ENCODE data around the gene SELENOH. TPM values are rescaled to one million over a fixed set of nuclear protein-coding genes. Genes with fewer than 3 reads are reported as not detected.
A peak's percentile ranks its signal among the peaks of the same experiment; 100 is the strongest.
"Not testable (repeated sequence)": the region's sequence is repeated elsewhere in the genome, so short reads cannot be mapped to it uniquely, and the experiment has no call there.

The SELENOH gene
- total RNA-seq, 1 donor from 2014 or later = 120 TPM

GRCh38 chr11:57704932-57705331 lies 36.4 kb upstream of the SELENOH start:
- no peak for DNase-seq (ENCODE audit: extremely low spot score in 2 of 2)
- intact Hi-C loops (cut with DNase I) = no loop called here
- H3K27me3 ChIP-seq = no peaks in the 10 kb centered on the region
- no peaks in the 10 kb centered on the region for H3K9me3 ChIP-seq
- H3K4me1 ChIP-seq = peaks cover 11% of the 10 kb centered on the region
- H3K36me3 ChIP-seq = peaks cover 0 to 40% of the 10 kb centered on the region in 2 donors
- H3K27ac ChIP-seq = no peak overlapping the region
- no peak for TF ChIP-seq POLR2AphosphoS5 (IDR thresholded peaks at IDR 0.05; ENCODE audit: insufficient read depth in 1 of 2, low read depth in 1 of 2)
- no peak for TF ChIP-seq CTCF (IDR thresholded peaks at IDR 0.05)
- no peak for TF ChIP-seq POLR2A (IDR thresholded peaks at IDR 0.05)
- no peak overlapping the region for H3K4me3 ChIP-seq

GRCh38 chr11:57705432-57705831 lies 35.9 kb upstream of the SELENOH start:
- H3K36me3 ChIP-seq = peaks cover 0 to 35% of the 10 kb centered on the region in 2 donors

GRCh38 chr11:57709802-57710367 lies 31.4 kb upstream of the SELENOH start:
- DNase-seq (ENCODE audit: extremely low spot score in 2 of 2) = no peak
- no peaks in the 10 kb centered on the region for H3K9me3 ChIP-seq
- intact Hi-C loops (cut with DNase I) = no loop called here
- H3K27me3 ChIP-seq = no peaks in the 10 kb centered on the region
- H3K4me1 ChIP-seq = peaks cover 50% of the 10 kb centered on the region
- TF ChIP-seq POLR2A (IDR thresholded peaks at IDR 0.05) = no peak
- TF ChIP-seq POLR2AphosphoS5 (IDR thresholded peaks at IDR 0.05; ENCODE audit: insufficient read depth in 1 of 2, low read depth in 1 of 2) = no peak
- peaks cover 0 to under 1% of the 10 kb centered on the region in 2 donors for H3K36me3 ChIP-seq
- no peak overlapping the region for H3K4me3 ChIP-seq
- no peak overlapping the region for H3K27ac ChIP-seq

More at GRCh38 chr11:57705432-57705831, 35.9 kb upstream of the SELENOH start:
- H3K4me3 ChIP-seq; H3K27ac ChIP-seq; intact Hi-C loops (cut with DNase I); H3K9me3 ChIP-seq; DNase-seq (ENCODE audit: extremely low spot score in 2 of 2); H3K27me3 ChIP-seq: not testable (repeated sequence)
- H3K4me1 ChIP-seq = peaks cover 16% of the 10 kb centered on the region

DNA sequence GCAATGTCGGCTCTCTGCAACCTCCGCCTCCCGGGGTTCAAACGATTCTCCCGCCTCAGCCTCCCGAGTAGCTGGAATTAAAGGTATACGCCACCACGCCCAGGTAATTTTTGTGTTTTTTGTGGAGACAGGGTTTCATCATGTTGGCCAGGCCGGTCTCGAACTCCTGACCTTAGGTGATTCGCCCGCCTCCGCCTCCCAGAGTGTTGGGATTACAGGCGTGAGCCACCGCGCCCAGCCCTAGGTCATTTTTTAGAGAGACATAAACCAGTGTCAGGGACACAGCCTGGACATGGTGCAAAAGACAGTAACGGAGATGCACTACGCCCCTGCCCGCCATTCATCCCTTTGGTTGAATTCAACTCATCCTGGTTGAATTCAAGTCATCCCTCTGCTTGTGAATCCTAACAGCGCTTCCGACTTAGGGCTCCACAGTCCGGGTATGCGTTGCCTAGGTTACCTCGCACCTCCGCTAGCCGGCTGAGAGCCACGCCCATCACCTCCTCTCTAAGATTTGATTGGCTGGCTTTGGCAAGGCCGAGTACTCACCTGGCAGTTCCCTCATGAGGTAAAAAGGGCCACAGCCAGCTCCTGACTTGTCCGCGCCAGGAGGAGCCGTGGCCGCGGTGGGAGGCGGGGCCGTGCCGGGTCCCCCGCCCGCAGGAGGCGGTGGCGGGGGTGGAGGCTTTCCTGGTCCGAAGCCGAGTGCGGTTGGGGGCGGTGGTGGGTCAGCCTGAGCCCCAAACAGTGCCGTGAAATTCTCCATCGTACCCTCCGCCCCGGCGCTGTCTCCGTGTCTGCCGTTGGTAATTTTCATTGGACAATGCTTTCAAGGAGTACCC lies 29.7 kb upstream of the SELENOH start, which contains the start of gene MED19:
Gene MED19 (minus strand): TSS at position 802 of the 842 bp plus-strand sequence. CDS start 36 bp downstream, at position 766.
- intact Hi-C loops (cut with DNase I) = no loop called here
- peaks cover 55% of the 10 kb centered on the region for H3K4me1 ChIP-seq

DNA sequence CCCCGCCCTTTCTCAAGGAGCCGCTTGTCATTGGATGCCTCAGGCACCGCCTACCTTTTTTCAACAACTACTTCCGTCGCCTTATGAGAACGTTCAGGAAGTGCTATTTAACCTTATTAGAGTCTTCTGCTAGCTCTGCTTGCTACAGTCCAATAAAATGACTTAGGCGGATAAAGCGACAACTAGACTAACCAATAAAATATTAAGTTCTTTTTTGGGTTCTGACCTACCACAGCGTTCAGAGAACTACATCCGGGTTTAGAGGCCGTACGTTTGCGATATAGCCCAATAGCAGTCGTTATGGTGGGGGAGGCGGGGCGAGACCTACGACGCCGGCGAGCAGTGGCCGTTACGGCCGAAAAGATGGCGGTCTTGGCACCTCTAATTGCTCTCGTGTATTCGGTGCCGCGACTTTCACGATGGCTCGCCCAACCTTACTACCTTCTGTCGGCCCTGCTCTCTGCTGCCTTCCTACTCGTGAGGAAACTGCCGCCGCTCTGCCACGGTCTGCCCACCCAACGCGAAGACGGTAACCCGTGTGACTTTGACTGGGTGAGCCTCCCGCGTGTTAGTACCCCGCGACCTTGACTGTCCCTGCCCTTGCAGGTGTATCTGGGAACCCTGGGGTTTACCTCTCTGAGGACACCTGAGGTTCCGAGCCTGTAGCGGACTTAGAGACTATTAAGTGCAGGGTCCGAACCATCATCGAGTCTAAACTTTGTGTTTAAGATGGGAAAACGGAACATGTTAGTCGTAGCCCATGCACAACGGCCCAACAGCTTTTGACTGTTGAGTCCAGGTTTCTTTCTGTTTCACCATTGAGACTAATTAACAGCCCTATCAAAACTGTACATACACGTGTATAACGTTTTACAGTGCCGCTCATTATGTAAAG lies 28.8 kb upstream of the SELENOH start, which contains the start of gene TMX2:
Gene TMX2 (plus strand): TSS at position 338 of the 895 bp plus-strand sequence. CDS start 26 bp downstream, at position 364.
- intact Hi-C loops (cut with DNase I) = no loop called here
- H3K36me3 ChIP-seq = no peaks in the 10 kb centered on the region
- peak within 1 kb of the TSS; percentile 98 to 100 for H3K4me3 ChIP-seq
- DNase-seq (ENCODE audit: extremely low spot score in 2 of 2) = peak; percentile 96 to 99
- H3K4me1 ChIP-seq = peaks cover 55% of the 10 kb centered on the region
- TF ChIP-seq POLR2AphosphoS5 (IDR thresholded peaks at IDR 0.05; ENCODE audit: insufficient read depth in 1 of 2, low read depth in 1 of 2) (peak; percentile 69 to 96), POLR2A (IDR thresholded peaks at IDR 0.05) (no peak)
- no peaks in the 10 kb centered on the region for H3K27me3 ChIP-seq
- peak within 1 kb of the TSS; percentile 93 for H3K27ac ChIP-seq
- H3K9me3 ChIP-seq = no peaks in the 10 kb centered on the region

More for the DNA sequence above, 29.7 kb upstream of the SELENOH start, which contains the start of gene MED19:
- Histone ChIP-seq H3K9me3 (no peaks in the 10 kb centered on the region), H3K4me3 (peak within 1 kb of the TSS; percentile 98 to 100), H3K36me3 (no peaks in the 10 kb centered on the region), H3K27ac (peak within 1 kb of the TSS; percentile 93), H3K27me3 (no peaks in the 10 kb centered on the region)
- DNase-seq (ENCODE audit: extremely low spot score in 2 of 2) = peak in 1 of 2 donors; percentile 97
- TF ChIP-seq POLR2AphosphoS5 (IDR thresholded peaks at IDR 0.05; ENCODE audit: insufficient read depth in 1 of 2, low read depth in 1 of 2) (peak in 1 of 2 donors; percentile 77), CTCF (IDR thresholded peaks at IDR 0.05) (no peak), POLR2A (IDR thresholded peaks at IDR 0.05) (peak in 1 of 2 donors; percentile 41)

- peaks cover 47% of the 10 kb centered on the region for H3K4me1 ChIP-seq
- intact Hi-C loops (cut with DNase I) = no loop called here
- no peak for TF ChIP-seq POLR2A (IDR thresholded peaks at IDR 0.05)
- TF ChIP-seq CTCF (IDR thresholded peaks at IDR 0.05) = no peak
- no peak for TF ChIP-seq POLR2AphosphoS5 (IDR thresholded peaks at IDR 0.05; ENCODE audit: insufficient read depth in 1 of 2, low read depth in 1 of 2)
- no peaks in the 10 kb centered on the region for H3K36me3 ChIP-seq
- no peak for DNase-seq (ENCODE audit: extremely low spot score in 2 of 2)
- no peaks in the 10 kb centered on the region for H3K27me3 ChIP-seq
- no peaks in the 10 kb centered on the region for H3K9me3 ChIP-seq
- no peak overlapping the region for H3K27ac ChIP-seq
- peak overlapping the region; percentile 98 to 100 for H3K4me3 ChIP-seq
These were observed 27.5 kb upstream of the SELENOH start for GRCh38 chr11:57713835-57714234.

- not testable (repeated sequence) for DNase-seq (ENCODE audit: extremely low spot score in 2 of 2)
These were observed 24.6 kb upstream of the SELENOH start for GRCh38 chr11:57716726-57717125.

More at GRCh38 chr11:57716726-57717125, 24.6 kb upstream of the SELENOH start:
- intact Hi-C loops (cut with DNase I); H3K36me3 ChIP-seq; H3K27ac ChIP-seq; H3K27me3 ChIP-seq; H3K9me3 ChIP-seq; H3K4me3 ChIP-seq: not testable (repeated sequence)
- peaks cover 26% of the 10 kb centered on the region for H3K4me1 ChIP-seq
